ENCODE measurements around the gene GCFC2.

DNA sequence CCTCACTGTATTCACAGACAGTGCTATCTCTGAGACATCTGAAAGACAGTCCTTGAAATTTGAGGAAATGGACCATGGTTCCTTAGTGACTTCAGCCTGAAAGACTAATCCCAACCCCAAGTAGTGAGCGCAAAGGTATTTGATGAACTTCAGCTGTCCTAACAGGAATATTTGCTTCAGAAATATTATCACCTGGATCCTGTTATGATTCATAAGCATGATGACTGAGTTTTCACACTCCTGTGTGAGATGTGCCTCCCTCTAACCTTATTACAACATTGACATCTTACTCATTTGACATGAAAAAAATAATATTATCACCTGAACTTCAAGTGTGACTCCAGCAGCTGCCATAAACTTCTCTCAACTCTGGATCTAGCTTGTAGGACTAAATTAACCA, 75.8 kb downstream of the GCFC2 start:
- TF ChIP-seq, protein P1, sequence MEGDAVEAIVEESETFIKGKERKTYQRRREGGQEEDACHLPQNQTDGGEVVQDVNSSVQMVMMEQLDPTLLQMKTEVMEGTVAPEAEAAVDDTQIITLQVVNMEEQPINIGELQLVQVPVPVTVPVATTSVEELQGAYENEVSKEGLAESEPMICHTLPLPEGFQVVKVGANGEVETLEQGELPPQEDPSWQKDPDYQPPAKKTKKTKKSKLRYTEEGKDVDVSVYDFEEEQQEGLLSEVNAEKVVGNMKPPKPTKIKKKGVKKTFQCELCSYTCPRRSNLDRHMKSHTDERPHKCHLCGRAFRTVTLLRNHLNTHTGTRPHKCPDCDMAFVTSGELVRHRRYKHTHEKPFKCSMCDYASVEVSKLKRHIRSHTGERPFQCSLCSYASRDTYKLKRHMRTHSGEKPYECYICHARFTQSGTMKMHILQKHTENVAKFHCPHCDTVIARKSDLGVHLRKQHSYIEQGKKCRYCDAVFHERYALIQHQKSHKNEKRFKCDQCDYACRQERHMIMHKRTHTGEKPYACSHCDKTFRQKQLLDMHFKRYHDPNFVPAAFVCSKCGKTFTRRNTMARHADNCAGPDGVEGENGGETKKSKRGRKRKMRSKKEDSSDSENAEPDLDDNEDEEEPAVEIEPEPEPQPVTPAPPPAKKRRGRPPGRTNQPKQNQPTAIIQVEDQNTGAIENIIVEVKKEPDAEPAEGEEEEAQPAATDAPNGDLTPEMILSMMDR (IDR thresholded peaks at IDR 0.05; ENCODE audit: low read length), result no peak
- no peak for TF ChIP-seq EZH2 (IDR thresholded peaks at IDR 0.05; ENCODE audit: borderline replicate concordance, low read length)

Measured in OCI-LY1 (cell line).